ENCODE results near the gene RTN1.

The RTN1 gene

DNA sequence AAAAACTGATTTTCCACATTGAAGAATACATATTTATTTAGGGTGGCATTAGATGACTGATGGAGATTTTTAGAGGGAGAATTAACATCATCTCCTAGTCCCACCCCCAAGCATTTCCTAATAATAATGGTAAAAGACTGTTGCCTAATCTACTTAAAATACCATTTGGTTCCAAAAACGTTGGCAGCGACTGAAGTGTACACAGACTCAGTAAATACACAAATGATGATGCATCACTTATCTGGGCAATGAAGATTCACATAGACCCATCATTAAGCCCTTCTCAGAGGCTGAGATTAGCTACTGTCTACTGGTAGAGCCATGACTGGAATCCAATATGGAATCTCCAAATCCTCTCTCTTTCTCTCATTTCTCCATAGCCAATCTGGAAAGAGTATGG lies 18.2 kb downstream of the RTN1 start:
- Histone ChIP-seq H3K36me3 (ENCODE audit: low read length) (no peaks in the 10 kb centered on the region), H3K9me2 (replicated peaks; ENCODE audit: insufficient read depth, low read length) (no peaks in the 10 kb centered on the region), H3F3A (ENCODE audit: insufficient read depth) (no peaks in the 10 kb centered on the region), H3K4me3 (ENCODE audit: insufficient read depth, low read length, poor library complexity, severe bottlenecking) (no peak overlapping the region), H3K79me2 (ENCODE audit: insufficient read depth, low read length) (no peaks in the 10 kb centered on the region), H3K27me3 (ENCODE audit: low read length) (no peaks in the 10 kb centered on the region), H3K9me3 (ENCODE audit: insufficient read depth, low read length) (no peaks in the 10 kb centered on the region), H2AFZ (ENCODE audit: low read depth, low read length, severe bottlenecking) (no peak overlapping the region), H3K9ac (ENCODE audit: low read length) (no peak overlapping the region), H3K4me2 (ENCODE audit: low read depth, low read length, poor library complexity, severe bottlenecking) (no peak overlapping the region), H3K27ac (ENCODE audit: low read depth, low read length) (no peak overlapping the region), H4K20me1 (ENCODE audit: low read depth, low read length) (no peaks in the 10 kb centered on the region)
- no peak for TF ChIP-seq EZH2phosphoT487 (conservative IDR thresholded peaks at IDR 0.05; ENCODE audit: low read length)
- TF ChIP-seq, protein P1, sequence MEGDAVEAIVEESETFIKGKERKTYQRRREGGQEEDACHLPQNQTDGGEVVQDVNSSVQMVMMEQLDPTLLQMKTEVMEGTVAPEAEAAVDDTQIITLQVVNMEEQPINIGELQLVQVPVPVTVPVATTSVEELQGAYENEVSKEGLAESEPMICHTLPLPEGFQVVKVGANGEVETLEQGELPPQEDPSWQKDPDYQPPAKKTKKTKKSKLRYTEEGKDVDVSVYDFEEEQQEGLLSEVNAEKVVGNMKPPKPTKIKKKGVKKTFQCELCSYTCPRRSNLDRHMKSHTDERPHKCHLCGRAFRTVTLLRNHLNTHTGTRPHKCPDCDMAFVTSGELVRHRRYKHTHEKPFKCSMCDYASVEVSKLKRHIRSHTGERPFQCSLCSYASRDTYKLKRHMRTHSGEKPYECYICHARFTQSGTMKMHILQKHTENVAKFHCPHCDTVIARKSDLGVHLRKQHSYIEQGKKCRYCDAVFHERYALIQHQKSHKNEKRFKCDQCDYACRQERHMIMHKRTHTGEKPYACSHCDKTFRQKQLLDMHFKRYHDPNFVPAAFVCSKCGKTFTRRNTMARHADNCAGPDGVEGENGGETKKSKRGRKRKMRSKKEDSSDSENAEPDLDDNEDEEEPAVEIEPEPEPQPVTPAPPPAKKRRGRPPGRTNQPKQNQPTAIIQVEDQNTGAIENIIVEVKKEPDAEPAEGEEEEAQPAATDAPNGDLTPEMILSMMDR (IDR thresholded peaks at IDR 0.05; ENCODE audit: insufficient read depth, low read length, poor library complexity, severe bottlenecking): no peak

DNA sequence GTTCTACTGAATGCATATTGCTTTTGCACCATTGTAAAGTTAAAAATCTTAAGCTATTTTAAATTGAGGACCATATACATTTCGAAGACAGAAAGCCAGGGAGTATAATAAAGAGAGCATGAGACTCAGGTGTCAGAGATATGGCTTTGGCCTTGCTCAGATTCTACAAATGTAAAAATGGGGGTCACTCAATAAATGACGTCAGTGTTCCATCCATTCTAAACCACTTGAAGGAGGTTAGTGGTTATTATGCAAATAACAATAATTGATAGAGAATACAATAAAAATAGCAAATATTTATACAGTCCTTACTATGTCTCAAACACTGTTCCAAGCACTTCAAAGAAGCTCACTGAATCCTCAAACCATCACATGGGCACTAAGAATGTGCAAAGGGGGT lies 20.1 kb downstream of the RTN1 start:
- Histone ChIP-seq H4K20me1 (ENCODE audit: low read depth, low read length) (no peaks in the 10 kb centered on the region), H3K36me3 (ENCODE audit: low read length) (no peaks in the 10 kb centered on the region), H3K4me3 (ENCODE audit: insufficient read depth, low read length, poor library complexity, severe bottlenecking) (no peak overlapping the region), H3K79me2 (ENCODE audit: insufficient read depth, low read length) (no peaks in the 10 kb centered on the region), H3K9me3 (ENCODE audit: insufficient read depth, low read length) (no peaks in the 10 kb centered on the region), H3K9me2 (replicated peaks; ENCODE audit: insufficient read depth, low read length) (no peaks in the 10 kb centered on the region), H3K4me2 (ENCODE audit: low read depth, low read length, poor library complexity, severe bottlenecking) (no peak overlapping the region), H3F3A (ENCODE audit: insufficient read depth) (no peaks in the 10 kb centered on the region), H3K27me3 (ENCODE audit: low read length) (no peaks in the 10 kb centered on the region), H2AFZ (ENCODE audit: low read depth, low read length, severe bottlenecking) (no peak overlapping the region), H3K9ac (ENCODE audit: low read length) (no peak overlapping the region), H3K27ac (ENCODE audit: low read depth, low read length) (no peak overlapping the region)
- TF ChIP-seq, protein P1 (IDR thresholded peaks at IDR 0.05; ENCODE audit: insufficient read depth, low read length, poor library complexity, severe bottlenecking): no peak
- TF ChIP-seq EZH2phosphoT487 (conservative IDR thresholded peaks at IDR 0.05; ENCODE audit: low read length): no peak

- no peaks in the 10 kb centered on the region for H3K79me2 ChIP-seq (ENCODE audit: insufficient read depth, low read length)
- no peak overlapping the region for H2AFZ ChIP-seq (ENCODE audit: low read depth, low read length, severe bottlenecking)
Observed at GRCh38 chr14:59849411-59850130, 21.0 kb downstream of the RTN1 start.

More at GRCh38 chr14:59849411-59850130, 21.0 kb downstream of the RTN1 start:
- H3K27ac ChIP-seq (ENCODE audit: low read depth, low read length): no peak overlapping the region
- no peak overlapping the region for H3K9ac ChIP-seq (ENCODE audit: low read length)
- no peaks in the 10 kb centered on the region for H3K9me2 ChIP-seq (replicated peaks; ENCODE audit: insufficient read depth, low read length)
- H3F3A ChIP-seq (ENCODE audit: insufficient read depth): no peaks in the 10 kb centered on the region
- no peak overlapping the region for H3K4me2 ChIP-seq (ENCODE audit: low read depth, low read length, poor library complexity, severe bottlenecking)
- no peaks in the 10 kb centered on the region for H3K36me3 ChIP-seq (ENCODE audit: low read length)
- no peaks in the 10 kb centered on the region for H4K20me1 ChIP-seq (ENCODE audit: low read depth, low read length)
- no peak for TF ChIP-seq EZH2phosphoT487 (conservative IDR thresholded peaks at IDR 0.05; ENCODE audit: low read length)
- TF ChIP-seq, protein P1 (IDR thresholded peaks at IDR 0.05; ENCODE audit: insufficient read depth, low read length, poor library complexity, severe bottlenecking): no peak
- H3K4me3 ChIP-seq (ENCODE audit: insufficient read depth, low read length, poor library complexity, severe bottlenecking): no peak overlapping the region
- no peaks in the 10 kb centered on the region for H3K9me3 ChIP-seq (ENCODE audit: insufficient read depth, low read length)
- H3K27me3 ChIP-seq (ENCODE audit: low read length): no peaks in the 10 kb centered on the region
